Ammon's horn (tissue), 1 donor: ENCODE results near the gene MSRB1.
"Not testable (repeated sequence)": the region's sequence is repeated elsewhere in the genome, so short reads cannot be mapped to it uniquely, and the experiment has no call there.

Experiments
- DNase-seq: peaks from one replicate; pipeline ENCODE4 v3.0.0-alpha.2; 2016; ENCODE audit warnings: low spot score

MSRB1 gene

DNA sequence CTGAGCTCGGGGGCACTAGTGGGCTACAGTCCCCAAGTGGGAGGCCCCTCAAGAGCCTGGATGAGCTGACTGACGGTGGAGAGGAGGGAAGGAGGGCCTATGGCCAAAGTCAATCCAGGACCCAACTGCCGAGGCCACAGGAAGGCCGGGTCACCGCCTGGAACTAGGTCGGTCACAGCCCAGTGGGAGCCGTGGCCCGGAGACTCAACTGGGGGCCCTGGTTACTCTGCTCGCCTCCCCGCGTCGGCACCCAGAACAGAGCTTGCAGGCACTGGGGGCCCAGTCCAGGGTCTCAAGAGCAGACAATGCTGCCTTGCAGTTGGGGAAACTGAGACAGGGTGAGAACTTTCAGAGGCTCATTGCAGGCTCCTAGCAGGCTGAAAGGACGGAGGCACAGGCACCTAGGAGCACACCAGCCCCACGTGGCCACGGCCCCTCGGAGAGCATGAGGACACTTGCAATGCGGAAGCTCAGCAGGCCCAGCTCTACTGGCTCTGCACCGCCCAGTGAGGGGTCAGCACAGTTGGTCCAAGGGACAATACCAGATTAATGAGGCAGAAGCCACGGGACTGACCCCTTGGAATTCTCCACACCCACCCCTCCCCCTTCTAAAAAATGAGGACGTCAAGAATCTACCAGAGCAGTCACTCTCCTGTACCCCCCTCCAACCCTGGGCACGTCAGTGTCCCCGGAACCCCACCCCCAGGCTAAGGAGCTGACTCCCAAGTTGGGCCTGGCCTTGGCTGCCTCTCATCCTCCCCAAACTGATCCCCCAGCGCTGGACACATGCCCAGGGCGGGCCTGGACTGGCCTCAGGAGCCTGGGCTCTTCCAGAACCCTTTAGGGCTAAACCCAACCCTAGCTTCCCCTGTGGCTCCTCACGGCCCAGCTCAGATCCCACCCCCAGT lies 27.0 kb downstream of the MSRB1 start:
- DNase-seq = no peak

DNA sequence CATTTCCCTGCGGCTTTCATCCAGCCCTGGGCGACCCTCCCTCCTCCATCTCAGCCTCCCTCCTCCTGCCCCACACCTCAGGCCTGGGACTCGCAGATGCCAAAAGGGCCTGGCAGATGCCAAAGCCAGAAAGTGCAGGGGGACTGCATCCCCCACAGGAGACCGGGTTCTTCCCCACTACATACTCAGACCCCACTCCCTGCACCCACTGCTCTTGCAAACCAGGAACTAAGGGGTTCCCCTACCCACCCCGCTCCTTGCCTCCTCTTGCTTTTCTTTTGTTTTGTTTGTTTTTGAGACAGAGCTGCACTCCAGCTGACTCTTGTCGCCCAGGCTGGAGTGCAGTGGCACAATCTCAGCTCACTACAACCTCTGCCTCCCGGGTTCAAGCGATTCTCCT lies 28.0 kb downstream of the MSRB1 start:
- DNase-seq = no peak

DNA sequence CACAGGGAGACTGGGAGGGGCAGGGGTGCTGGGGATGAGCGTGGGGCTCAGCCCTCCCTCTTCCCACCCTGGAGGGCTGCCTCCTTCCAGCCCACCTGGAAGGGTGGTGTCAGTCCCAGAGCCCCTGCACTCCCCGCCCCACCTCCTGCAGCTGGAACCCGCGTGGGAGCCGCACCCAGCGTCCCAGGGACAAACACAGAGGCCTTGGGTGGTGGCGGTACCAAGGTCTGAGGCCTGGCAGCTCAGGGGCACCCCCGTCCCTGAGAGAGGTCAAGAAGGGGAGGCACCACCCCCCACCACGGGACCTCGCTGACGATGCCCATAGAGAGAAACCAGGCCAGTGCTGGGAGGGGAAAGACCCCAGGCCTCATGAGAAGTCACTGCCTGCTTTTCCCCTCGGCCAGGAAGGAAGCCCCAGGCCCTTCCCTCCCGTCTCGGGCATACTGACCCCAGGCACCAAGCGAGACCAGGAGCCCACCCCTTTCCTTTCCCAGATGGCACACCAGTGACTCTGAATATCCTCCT lies 28.9 kb downstream of the MSRB1 start:
- DNase-seq = no peak

GRCh38 chr16:1913327-1914083 lies 29.5 kb downstream of the MSRB1 start:
- DNase-seq = no peak

DNA sequence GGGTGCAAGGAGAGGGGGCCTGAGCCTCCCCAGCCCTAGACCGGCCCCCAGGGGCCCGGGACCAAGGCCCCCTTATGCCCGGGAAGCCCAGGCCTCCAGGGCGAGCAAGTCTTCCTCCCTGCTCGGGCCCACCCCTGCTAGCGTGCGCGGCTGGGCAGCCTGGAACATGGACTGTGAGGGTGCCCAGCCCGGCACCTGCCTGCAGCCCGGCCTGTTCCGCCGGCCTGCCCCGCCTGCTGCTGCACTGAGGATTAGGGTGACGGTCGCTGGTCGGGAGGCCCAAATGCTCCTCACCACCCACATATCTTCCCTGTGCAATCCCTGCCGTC lies 30.8 kb downstream of the MSRB1 start:
- no peak for DNase-seq

DNA sequence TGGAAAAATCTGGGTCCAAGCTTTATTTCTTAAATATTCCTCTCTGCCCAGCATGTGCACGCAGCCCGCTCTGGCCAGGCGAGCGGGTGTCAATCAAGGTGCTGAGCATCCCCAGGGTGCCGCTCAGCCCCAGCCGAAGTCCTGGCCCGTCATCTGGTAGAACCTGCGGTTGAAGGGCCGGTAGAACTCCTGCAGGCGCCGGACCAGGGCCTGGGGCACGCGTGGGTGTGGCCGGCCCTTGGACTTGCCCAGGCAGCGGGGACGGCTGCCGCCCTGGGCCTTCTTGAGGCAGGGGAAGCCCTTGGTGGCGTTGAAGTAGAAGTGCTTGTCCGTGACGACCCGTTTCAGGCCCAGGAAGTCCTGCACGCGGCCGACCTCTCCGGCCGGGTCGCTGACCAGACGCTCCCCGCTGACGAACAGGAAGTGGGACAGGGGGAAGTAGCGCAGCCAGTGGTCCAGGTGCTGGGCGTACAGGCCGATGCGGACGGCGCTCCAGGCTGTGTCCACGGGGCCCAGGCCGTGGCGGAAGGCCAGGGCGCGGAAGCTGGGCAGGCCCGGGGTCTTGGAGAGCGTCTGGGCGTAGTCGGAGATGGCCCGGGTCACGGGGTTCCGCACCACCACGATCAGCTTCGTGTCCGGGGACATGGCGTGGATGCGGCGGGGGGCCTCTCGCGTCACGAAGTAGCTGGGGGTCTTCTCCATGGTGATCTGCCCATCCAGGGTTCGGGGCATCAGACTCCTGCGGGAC lies 31.4 kb downstream of the MSRB1 start:
- DNase-seq = no peak

GRCh38 chr16:1909561-1910231 lies 33.3 kb downstream of the MSRB1 start:
- no peak for DNase-seq

DNA sequence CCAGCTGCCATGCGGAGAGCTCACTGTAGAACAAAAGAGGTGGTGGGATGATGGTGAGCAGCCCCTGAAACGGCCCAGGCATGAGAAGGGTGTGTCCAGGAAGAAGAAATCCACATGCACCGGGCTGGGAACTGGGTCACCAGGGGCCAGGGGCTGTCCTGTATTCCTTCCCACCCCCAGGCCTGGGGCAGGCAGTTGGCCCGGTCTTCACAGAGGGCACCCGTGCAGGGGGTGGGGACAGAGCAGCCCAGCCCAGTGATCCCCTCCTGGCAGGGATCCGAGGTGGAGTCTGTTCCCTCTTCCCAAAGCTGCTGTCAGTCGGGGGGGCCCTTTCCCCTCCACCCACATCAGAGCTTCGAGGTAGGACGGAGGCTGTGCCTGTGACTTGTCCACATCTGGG lies 34.0 kb downstream of the MSRB1 start:
- no peak for DNase-seq

GRCh38 chr16:1908184-1908583 lies 34.8 kb downstream of the MSRB1 start:
- no peak for DNase-seq

GRCh38 chr16:1907226-1907860 lies 35.7 kb downstream of the MSRB1 start:
- DNase-seq = no peak

GRCh38 chr16:1906846-1907165 lies 36.2 kb downstream of the MSRB1 start:
- DNase-seq = no peak

GRCh38 chr16:1906055-1906845 lies 36.7 kb downstream of the MSRB1 start:
- no peak for DNase-seq

GRCh38 chr16:1903845-1904840 lies 38.9 kb downstream of the MSRB1 start:
- DNase-seq = no peak

- DNase-seq = no peak
Measured at GRCh38 chr16:1903220-1903574, 39.8 kb downstream of the MSRB1 start.

GRCh38 chr16:1902547-1903219 lies 40.3 kb downstream of the MSRB1 start:
- DNase-seq = no peak

DNA sequence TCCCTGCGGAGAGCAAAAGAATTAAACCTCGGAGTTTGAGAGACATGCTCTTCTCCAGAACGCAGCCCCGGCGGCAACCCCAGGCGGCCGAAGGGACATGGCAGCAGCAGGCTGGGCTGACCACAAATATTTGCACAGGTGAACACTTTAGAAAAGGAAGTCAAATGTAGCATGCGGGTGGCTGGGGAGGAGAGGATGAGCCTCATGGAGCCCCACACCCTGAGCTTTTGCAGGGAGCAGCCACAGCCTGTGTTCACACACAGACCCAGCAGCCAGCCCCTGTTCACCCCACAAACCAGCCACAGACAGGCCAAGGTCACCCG lies 42.6 kb downstream of the MSRB1 start:
- no peak for DNase-seq

DNA sequence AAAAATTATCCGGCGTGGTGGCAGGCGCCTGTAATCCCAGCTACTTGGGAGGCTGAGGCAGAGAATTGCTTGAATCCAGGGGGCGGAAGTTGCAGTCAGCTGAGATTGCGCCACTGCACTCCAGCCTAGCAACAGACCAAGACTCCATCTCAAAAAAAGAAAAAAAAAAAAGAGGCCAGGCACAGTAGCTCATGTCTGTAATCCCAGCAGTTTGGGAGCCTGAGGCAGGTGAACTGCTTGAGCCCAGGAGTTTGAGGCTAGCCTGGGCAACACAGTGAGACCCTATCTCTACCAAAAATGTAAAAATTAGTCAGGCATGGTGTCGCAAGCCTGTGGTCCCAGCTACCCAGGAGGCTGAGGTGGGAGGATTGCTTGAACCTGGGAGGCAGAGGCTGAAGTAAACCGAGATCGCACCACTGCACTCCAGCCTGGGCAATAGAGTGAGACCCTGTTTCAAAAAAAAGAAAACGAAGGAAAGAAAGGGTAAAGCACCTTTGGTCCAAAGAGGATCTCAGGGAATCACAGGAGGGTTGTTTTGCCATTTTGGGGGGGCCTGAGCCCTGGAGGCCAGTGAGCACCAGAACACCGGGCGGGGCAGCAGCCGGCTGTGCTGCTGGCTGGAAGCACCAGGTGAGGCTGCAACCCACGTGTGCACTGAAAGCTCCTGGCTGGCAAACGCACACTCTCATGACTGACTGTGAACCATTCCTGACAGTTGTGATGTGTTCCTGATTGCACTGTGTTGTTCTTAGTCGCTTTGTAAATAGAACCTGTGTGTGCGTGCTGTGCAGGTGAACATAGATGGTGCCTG lies 43.2 kb downstream of the MSRB1 start:
- no peak for DNase-seq

GRCh38 chr16:1897692-1898091 lies 45.3 kb downstream of the MSRB1 start:
- not testable (repeated sequence) for DNase-seq
